Trophoblast cell (in vitro differentiated cells and primary cell): ENCODE data around the gene CYP4B1.
A peak's percentile ranks its signal among the peaks of the same experiment; 100 is the strongest.
"Not testable (repeated sequence)": the region's sequence is repeated elsewhere in the genome, so short reads cannot be mapped to it uniquely, and the experiment has no call there.

Source experiments
- DNase-seq, 2 donors: peaks; one replicate each; pipeline ENCODE4 v3.0.0-alpha.2; 2016
- H2AFZ ChIP-seq: 2 replicates; pipeline ENCODE4 v1.6.1; 2013; ENCODE audit warnings: low read length, moderate library complexity, mild to moderate bottlenecking; ENCODE audit not compliant: insufficient read depth, poor library complexity
- H2AK5ac ChIP-seq: 2 replicates; pipeline ENCODE4 v1.6.1; 2013; ENCODE audit warnings: mild to moderate bottlenecking, low read length
- H2BK120ac ChIP-seq: 2 replicates; pipeline ENCODE4 v1.6.1; 2013; ENCODE audit warnings: low read length, mild to moderate bottlenecking, moderate library complexity; ENCODE audit not compliant: insufficient read depth, poor library complexity
- H2BK12ac ChIP-seq: 2 replicates; pipeline ENCODE4 v1.6.1; 2013; ENCODE audit warnings: mild to moderate bottlenecking, low read length, moderate library complexity
- H2BK5ac ChIP-seq: 2 replicates; pipeline ENCODE4 v1.6.1; 2013; ENCODE audit warnings: low read length, low read depth, moderate library complexity, mild to moderate bottlenecking; ENCODE audit not compliant: poor library complexity
- H3K14ac ChIP-seq: 2 replicates; pipeline ENCODE4 v1.6.1; 2013; ENCODE audit warnings: mild to moderate bottlenecking, low read length
- H3K18ac ChIP-seq: 2 replicates; pipeline ENCODE4 v1.6.1; 2013; ENCODE audit warnings: mild to moderate bottlenecking, low read length
- H3K23ac ChIP-seq: 2 replicates; pipeline ENCODE4 v1.6.1; 2013; ENCODE audit warnings: low read length
- H3K27ac ChIP-seq: 2 replicates; pipeline ENCODE4 v1.5.1; 2013; ENCODE audit warnings: low read depth, mild to moderate bottlenecking, inconsistent platforms, low read length, moderate library complexity
- H3K27me3 ChIP-seq: 2 replicates; pipeline ENCODE4 v1.6.1; 2013; ENCODE audit warnings: inconsistent platforms, mild to moderate bottlenecking, low read length, moderate library complexity; ENCODE audit not compliant: insufficient read depth
- H3K36me3 ChIP-seq, 2 experiments: 1 replicate in 1 of 2; 2 replicates in 1 of 2; pipeline ENCODE4 v1.6.1; 2013; ENCODE audit warnings: low read length in 2 of 2, mild to moderate bottlenecking in 2 of 2, moderate library complexity in 1 of 2; ENCODE audit not compliant: insufficient read depth in 2 of 2, control insufficient read depth in 1 of 2
- H3K4ac ChIP-seq: 2 replicates; pipeline ENCODE4 v1.6.1; 2013; ENCODE audit warnings: low read depth, mild to moderate bottlenecking, low read length, moderate library complexity
- H3K4me1 ChIP-seq, 2 experiments: 1 replicate in 1 of 2; 2 replicates in 1 of 2; pipeline ENCODE4 v1.6.1; 2013; ENCODE audit warnings: low read length in 2 of 2, mild to moderate bottlenecking in 2 of 2, moderate library complexity in 1 of 2; ENCODE audit not compliant: insufficient read depth in 2 of 2, control insufficient read depth in 1 of 2
- H3K4me2 ChIP-seq: 2 replicates; pipeline ENCODE4 v1.6.1; 2013; ENCODE audit warnings: inconsistent platforms, mild to moderate bottlenecking, low read length, moderate library complexity
- H3K4me3 ChIP-seq: 2 replicates; pipeline ENCODE4 v1.5.1; 2013; ENCODE audit warnings: mild to moderate bottlenecking, low read depth, low read length, inconsistent platforms
- H3K79me1 ChIP-seq: one replicate; pipeline ENCODE4 v1.6.1; 2013; ENCODE audit warnings: low read length
- H3K79me2 ChIP-seq: 2 replicates; pipeline ENCODE4 v1.6.1; 2013; ENCODE audit warnings: low read length, mild to moderate bottlenecking; ENCODE audit not compliant: control insufficient read depth, insufficient read depth, poor library complexity
- H3K9ac ChIP-seq: 2 replicates; pipeline ENCODE4 v1.6.1; 2013; ENCODE audit warnings: mild to moderate bottlenecking, low read length
- H3K9me3 ChIP-seq: 2 replicates; pipeline ENCODE4 v1.6.1; 2013; ENCODE audit warnings: low read depth, mild to moderate bottlenecking, control low read depth, inconsistent platforms, low read length; ENCODE audit not compliant: insufficient read depth
- H4K12ac ChIP-seq: 2 replicates; pipeline ENCODE4 v1.6.1; 2013; ENCODE audit warnings: low read depth, mild to moderate bottlenecking, low read length, moderate library complexity
- H4K8ac ChIP-seq: 2 replicates; pipeline ENCODE4 v1.6.1; 2013; ENCODE audit warnings: low read depth, mild to moderate bottlenecking, low read length, moderate library complexity
- H4K91ac ChIP-seq: one replicate; pipeline ENCODE4 v1.6.1; 2013; ENCODE audit warnings: low read depth, mild to moderate bottlenecking, low read length, moderate library complexity
- WGBS: extraction: QIAGEN DNeasy Blood & Tissue Kit; methylation state at CpG from one replicate; pipeline ENCODE4 v1.1.7; 2013; ENCODE audit warnings: missing lambda C conversion rate; ENCODE audit not compliant: insufficient read length, insufficient coverage; ENCODE audit errors: extremely low coverage; 5-methylcytosine and 5-hydroxymethylcytosine counted together

Gene CYP4B1

GRCh38 chr1:46754707-46755106 lies 44.1 kb upstream of the CYP4B1 start:
- H2AK5ac ChIP-seq, H4K12ac ChIP-seq, H3K27ac ChIP-seq, H4K8ac ChIP-seq, H2BK12ac ChIP-seq, H3K9ac ChIP-seq, H3K14ac ChIP-seq, H3K4me3 ChIP-seq, H4K91ac ChIP-seq, H3K23ac ChIP-seq, H2BK120ac ChIP-seq, H3K4ac ChIP-seq, H2AFZ ChIP-seq, H3K36me3 ChIP-seq, DNase-seq, H3K79me1 ChIP-seq, H3K27me3 ChIP-seq, H3K18ac ChIP-seq, H3K9me3 ChIP-seq, H3K79me2 ChIP-seq, H2BK5ac ChIP-seq, H3K4me2 ChIP-seq: not testable (repeated sequence)
- H3K4me1 ChIP-seq: peaks cover 17 to 20% of the 10 kb centered on the region in 2 experiments
- WGBS: no CpG with 5 or more reads among the region's 4 CpGs

DNA sequence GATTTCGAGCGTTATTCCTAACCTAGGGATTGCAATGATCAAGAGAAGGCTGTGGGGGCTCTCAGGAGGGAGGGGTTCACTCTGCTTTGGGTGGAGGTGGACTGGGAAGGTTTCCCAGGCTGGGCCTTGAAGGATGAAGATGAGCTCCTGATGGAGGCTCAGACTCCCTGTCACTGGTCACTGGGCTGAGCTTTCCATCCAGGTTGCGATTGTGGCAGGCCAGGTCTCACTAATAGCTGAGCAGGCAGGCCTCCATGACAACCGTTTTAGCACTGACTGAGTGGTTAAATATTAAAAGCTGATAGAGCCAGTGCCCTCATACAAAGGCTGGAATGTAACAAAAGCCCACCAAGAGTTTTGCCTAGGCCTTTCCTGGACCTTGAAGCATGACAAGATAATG lies 43.7 kb upstream of the CYP4B1 start:
- Histone ChIP-seq H3K14ac (peak overlapping the region; percentile 65), H2BK5ac (peak overlapping the region; percentile 22), H3K27me3 (no peaks in the 10 kb centered on the region), H3K4me3 (no peak overlapping the region), H3K9ac (no peak overlapping the region), H3K36me3 (no peaks in the 10 kb centered on the region), H4K12ac (peak overlapping the region; percentile 31), H3K27ac (no peak overlapping the region), H2AK5ac (peak overlapping the region; percentile 57), H3K18ac (no peak overlapping the region), H3K4me2 (no peak overlapping the region), H3K79me2 (no peaks in the 10 kb centered on the region), H4K91ac (peak overlapping the region; percentile 67), H3K79me1 (peaks cover 5% of the 10 kb centered on the region), H3K4ac (no peak overlapping the region), H2BK12ac (peak overlapping the region; percentile 97), H2AFZ (no peak overlapping the region), H2BK120ac (peak overlapping the region; percentile 84), H3K9me3 (no peaks in the 10 kb centered on the region), H3K4me1 (peaks cover 17 to 20% of the 10 kb centered on the region in 2 experiments), H4K8ac (no peak overlapping the region), H3K23ac (no peak overlapping the region)
- DNase-seq: no peak
- WGBS: no CpG with 5 or more reads among the region's 4 CpGs

GRCh38 chr1:46757247-46757955 lies 41.4 kb upstream of the CYP4B1 start:
- no peak overlapping the region for H4K12ac ChIP-seq
- H3K4me1 ChIP-seq: peaks cover 17 to 20% of the 10 kb centered on the region in 2 experiments
- peak; percentile 14 to 51 for DNase-seq
- H4K91ac ChIP-seq: peak overlapping the region; percentile 4
- no peak overlapping the region for H4K8ac ChIP-seq
- H3K27me3 ChIP-seq: no peaks in the 10 kb centered on the region
- no peaks in the 10 kb centered on the region for H3K79me2 ChIP-seq
- no peak overlapping the region for H3K4ac ChIP-seq
- H3K14ac ChIP-seq: no peak overlapping the region
- no peak overlapping the region for H3K18ac ChIP-seq
- H2BK12ac ChIP-seq: no peak overlapping the region
- H3K4me3 ChIP-seq: no peak overlapping the region
- peaks cover 5% of the 10 kb centered on the region for H3K79me1 ChIP-seq
- no peak overlapping the region for H2AK5ac ChIP-seq
- no peaks in the 10 kb centered on the region for H3K9me3 ChIP-seq
- no peaks in the 10 kb centered on the region for H3K36me3 ChIP-seq
- no peak overlapping the region for H2AFZ ChIP-seq
- WGBS: no CpG with 5 or more reads among the region's 6 CpGs
- H2BK5ac ChIP-seq: peak overlapping the region; percentile 45
- H3K9ac ChIP-seq: no peak overlapping the region
- no peak overlapping the region for H3K23ac ChIP-seq
- peak overlapping the region; percentile 15 for H2BK120ac ChIP-seq
- H3K27ac ChIP-seq: peak overlapping the region; percentile 62
- H3K4me2 ChIP-seq: peak overlapping the region; percentile 38

DNA sequence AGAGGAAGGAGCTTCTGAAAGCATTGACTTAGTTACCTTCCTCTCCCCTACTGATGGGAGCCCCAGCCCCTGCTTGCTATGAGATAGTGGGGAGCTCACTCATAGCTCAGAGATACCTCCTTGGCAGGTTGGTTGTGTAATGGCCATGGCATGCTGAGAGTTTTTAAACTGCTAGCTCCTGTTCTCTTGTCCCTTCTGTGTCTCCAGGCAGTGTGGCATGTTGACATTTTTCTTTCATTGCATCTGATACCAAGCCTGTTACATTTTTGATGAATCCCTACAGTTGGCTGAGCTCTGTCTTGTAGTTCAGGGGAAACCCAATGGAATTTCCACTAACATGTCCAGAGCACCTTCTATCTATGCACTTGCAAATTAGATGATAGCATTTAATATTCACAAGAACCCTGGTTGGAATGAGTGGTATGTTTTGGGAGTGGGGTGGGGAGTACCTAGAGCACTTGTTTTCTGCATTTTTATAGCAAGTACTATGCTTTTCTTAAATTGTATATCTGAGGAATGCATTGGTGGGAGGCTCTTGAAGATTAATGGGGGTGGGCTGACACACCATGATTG lies 40.8 kb upstream of the CYP4B1 start:
- peak overlapping the region; percentile 38 for H3K4me2 ChIP-seq
- no peaks in the 10 kb centered on the region for H3K79me2 ChIP-seq
- H2AFZ ChIP-seq: no peak overlapping the region
- no peaks in the 10 kb centered on the region for H3K27me3 ChIP-seq
- H2AK5ac ChIP-seq: no peak overlapping the region
- H3K27ac ChIP-seq: peak overlapping the region; percentile 62
- H3K18ac ChIP-seq: no peak overlapping the region
- H4K91ac ChIP-seq: peak overlapping the region; percentile 4
- peak overlapping the region; percentile 15 for H2BK120ac ChIP-seq
- H3K23ac ChIP-seq: no peak overlapping the region
- peaks cover 5% of the 10 kb centered on the region for H3K79me1 ChIP-seq
- no peak overlapping the region for H3K9ac ChIP-seq
- H3K14ac ChIP-seq: no peak overlapping the region
- no peaks in the 10 kb centered on the region for H3K9me3 ChIP-seq
- H3K4me1 ChIP-seq: peaks cover 17 to 20% of the 10 kb centered on the region in 2 experiments
- DNase-seq: peak in 1 of 2 donors; percentile 12
- no peak overlapping the region for H2BK12ac ChIP-seq
- no peak overlapping the region for H3K4me3 ChIP-seq
- peak overlapping the region; percentile 17 for H2BK5ac ChIP-seq
- H3K4ac ChIP-seq: no peak overlapping the region
- no peaks in the 10 kb centered on the region for H3K36me3 ChIP-seq
- H4K8ac ChIP-seq: no peak overlapping the region
- H4K12ac ChIP-seq: no peak overlapping the region
